ENCODE measurements around the gene SCUBE1. TPM values are rescaled to one million over a fixed set of nuclear protein-coding genes. Genes with fewer than 3 reads are reported as not detected.

Gene SCUBE1
- total and polyA plus RNA-seq, 10 of the 15 experiments (the other 5 are each of a cell fraction or from before 2014, with no cell fraction given) = not detected

DNA sequence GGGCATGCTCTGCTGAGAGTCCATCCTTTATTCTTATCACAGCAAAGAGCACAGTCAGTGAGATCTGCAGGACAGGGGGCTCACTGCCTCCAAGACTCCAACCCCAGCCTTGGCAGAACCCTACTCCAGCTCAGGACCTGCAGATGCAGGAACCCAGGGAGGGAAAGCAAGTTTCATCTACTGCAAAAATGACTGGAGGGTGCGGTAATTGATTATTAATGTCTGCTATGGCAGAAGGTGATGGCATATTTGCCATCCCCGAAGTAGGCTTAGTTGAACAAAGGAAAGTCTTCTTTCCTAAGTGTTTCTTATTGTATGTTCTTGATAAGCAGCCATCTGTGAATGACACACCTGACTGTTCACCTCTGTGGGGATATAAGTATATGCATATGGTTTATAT lies 9.2 kb downstream of the SCUBE1 start:
- DNase-seq (ENCODE audit: low read depth, low spot score) (no peak), FAIRE-seq (no peak), ATAC-seq (no peak)
- H3K4me1 ChIP-seq (ENCODE audit: control insufficient read depth, insufficient read depth, low read length) = no peaks in the 10 kb centered on the region
- RAD21 ChIA-PET (ENCODE audit: unreplicated experiment) = no interaction called here
- H4K20me1 ChIP-seq (ENCODE audit: control insufficient read depth, insufficient read depth) = no peaks in the 10 kb centered on the region
- in situ Hi-C loops (cut with MboI) = no loop called here
- BruUV-seq (replicated peaks) = no TSS peak
- POLR2A ChIA-PET = no interaction called here
- intact Hi-C loops (cut with micrococcal nuclease; ENCODE audit: unreplicated experiment) = no loop called here
- H3K36me3 ChIP-seq (ENCODE audit: control insufficient read depth in 2 of 2, insufficient read depth in 2 of 2, low read length in 1 of 2) = no peaks in the 10 kb centered on the region
- H3K4me3 ChIP-seq = no peak overlapping the region
- H3K4me2 ChIP-seq (ENCODE audit: control insufficient read depth, insufficient read depth) = no peak overlapping the region
- CTCF ChIA-PET = no interaction called here
- no peaks in the 10 kb centered on the region for H3K79me2 ChIP-seq (ENCODE audit: control insufficient read depth, insufficient read depth, low read length)
- no peaks in the 10 kb centered on the region for H3K9me3 ChIP-seq (replicated peaks; ENCODE audit: control insufficient read depth, insufficient read depth, low read length)
- no peak overlapping the region for H2AFZ ChIP-seq (ENCODE audit: control insufficient read depth, low read depth, low read length)
- SMC1A ChIA-PET (ENCODE audit: uncharacterized antibody, unreplicated experiment) = no interaction called here
- no peak overlapping the region for H3K27ac ChIP-seq (ENCODE audit: control insufficient read depth, insufficient read depth)
- H3K9ac ChIP-seq (ENCODE audit: control insufficient read depth, insufficient read depth, low read length) = no peak overlapping the region
- peaks cover 0 to 2% of the 10 kb centered on the region in 2 experiments; a peak in 2 of 4 replicates for H3K27me3 ChIP-seq (replicated peaks in 1 of 2; ENCODE audit: control insufficient read depth in 2 of 2, insufficient read depth in 2 of 2, low read length in 1 of 2)
- WGBS (ENCODE audit: insufficient coverage, insufficient replicate concordance, low lambda C conversion rate, missing lambda C conversion rate) = 43% methylated on average over 2 of the region's 2 CpGs
- no peak for TF ChIP-seq NFXL1 (IDR thresholded peaks at IDR 0.05; ENCODE audit: borderline replicate concordance)
- no peak for TF ChIP-seq SMARCA5 (IDR thresholded peaks at IDR 0.05)
- TF ChIP-seq, protein P1, sequence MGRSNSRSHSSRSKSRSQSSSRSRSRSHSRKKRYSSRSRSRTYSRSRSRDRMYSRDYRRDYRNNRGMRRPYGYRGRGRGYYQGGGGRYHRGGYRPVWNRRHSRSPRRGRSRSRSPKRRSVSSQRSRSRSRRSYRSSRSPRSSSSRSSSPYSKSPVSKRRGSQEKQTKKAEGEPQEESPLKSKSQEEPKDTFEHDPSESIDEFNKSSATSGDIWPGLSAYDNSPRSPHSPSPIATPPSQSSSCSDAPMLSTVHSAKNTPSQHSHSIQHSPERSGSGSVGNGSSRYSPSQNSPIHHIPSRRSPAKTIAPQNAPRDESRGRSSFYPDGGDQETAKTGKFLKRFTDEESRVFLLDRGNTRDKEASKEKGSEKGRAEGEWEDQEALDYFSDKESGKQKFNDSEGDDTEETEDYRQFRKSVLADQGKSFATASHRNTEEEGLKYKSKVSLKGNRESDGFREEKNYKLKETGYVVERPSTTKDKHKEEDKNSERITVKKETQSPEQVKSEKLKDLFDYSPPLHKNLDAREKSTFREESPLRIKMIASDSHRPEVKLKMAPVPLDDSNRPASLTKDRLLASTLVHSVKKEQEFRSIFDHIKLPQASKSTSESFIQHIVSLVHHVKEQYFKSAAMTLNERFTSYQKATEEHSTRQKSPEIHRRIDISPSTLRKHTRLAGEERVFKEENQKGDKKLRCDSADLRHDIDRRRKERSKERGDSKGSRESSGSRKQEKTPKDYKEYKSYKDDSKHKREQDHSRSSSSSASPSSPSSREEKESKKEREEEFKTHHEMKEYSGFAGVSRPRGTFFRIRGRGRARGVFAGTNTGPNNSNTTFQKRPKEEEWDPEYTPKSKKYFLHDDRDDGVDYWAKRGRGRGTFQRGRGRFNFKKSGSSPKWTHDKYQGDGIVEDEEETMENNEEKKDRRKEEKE (IDR thresholded peaks at IDR 0.05) = no peak
- no peak for TF ChIP-seq ZNF274 (IDR thresholded peaks at IDR 0.05; ENCODE audit: insufficient read depth, insufficient read length)
- TF ChIP-seq, protein P2, sequence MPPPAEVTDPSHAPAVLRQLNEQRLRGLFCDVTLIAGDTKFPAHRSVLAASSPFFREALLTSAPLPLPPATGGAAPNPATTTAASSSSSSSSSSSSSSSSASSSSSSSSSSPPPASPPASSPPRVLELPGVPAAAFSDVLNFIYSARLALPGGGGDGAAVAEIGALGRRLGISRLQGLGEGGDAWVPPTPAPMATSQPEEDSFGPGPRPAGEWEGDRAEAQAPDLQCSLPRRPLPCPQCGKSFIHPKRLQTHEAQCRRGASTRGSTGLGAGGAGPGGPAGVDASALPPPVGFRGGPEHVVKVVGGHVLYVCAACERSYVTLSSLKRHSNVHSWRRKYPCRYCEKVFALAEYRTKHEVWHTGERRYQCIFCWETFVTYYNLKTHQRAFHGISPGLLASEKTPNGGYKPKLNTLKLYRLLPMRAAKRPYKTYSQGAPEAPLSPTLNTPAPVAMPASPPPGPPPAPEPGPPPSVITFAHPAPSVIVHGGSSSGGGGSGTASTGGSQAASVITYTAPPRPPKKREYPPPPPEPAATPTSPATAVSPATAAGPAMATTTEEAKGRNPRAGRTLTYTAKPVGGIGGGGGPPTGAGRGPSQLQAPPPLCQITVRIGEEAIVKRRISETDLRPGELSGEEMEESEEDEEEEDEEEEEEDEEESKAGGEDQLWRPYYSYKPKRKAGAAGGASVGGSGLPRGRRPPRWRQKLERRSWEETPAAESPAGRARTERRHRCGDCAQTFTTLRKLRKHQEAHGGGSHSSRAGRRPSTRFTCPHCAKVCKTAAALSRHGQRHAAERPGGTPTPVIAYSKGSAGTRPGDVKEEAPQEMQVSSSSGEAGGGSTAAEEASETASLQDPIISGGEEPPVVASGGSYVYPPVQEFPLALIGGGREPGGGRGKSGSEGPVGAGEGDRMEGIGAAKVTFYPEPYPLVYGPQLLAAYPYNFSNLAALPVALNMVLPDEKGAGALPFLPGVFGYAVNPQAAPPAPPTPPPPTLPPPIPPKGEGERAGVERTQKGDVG (CRISPR knock-in tag; IDR thresholded peaks at IDR 0.05) = no peak
- TF ChIP-seq, protein P3, sequence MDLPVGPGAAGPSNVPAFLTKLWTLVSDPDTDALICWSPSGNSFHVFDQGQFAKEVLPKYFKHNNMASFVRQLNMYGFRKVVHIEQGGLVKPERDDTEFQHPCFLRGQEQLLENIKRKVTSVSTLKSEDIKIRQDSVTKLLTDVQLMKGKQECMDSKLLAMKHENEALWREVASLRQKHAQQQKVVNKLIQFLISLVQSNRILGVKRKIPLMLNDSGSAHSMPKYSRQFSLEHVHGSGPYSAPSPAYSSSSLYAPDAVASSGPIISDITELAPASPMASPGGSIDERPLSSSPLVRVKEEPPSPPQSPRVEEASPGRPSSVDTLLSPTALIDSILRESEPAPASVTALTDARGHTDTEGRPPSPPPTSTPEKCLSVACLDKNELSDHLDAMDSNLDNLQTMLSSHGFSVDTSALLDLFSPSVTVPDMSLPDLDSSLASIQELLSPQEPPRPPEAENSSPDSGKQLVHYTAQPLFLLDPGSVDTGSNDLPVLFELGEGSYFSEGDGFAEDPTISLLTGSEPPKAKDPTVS (IDR thresholded peaks at IDR 0.05; ENCODE audit: low read depth, low read length) = no peak
- TF ChIP-seq CEBPB (IDR thresholded peaks at IDR 0.05; ENCODE audit: borderline replicate concordance in 1 of 2, low read depth in 2 of 2, low read length in 2 of 2) = no peak
- no peak for TF ChIP-seq EP300 (IDR thresholded peaks at IDR 0.05; ENCODE audit: borderline replicate concordance in 1 of 2, control insufficient read depth in 1 of 2, low read depth in 2 of 2, low read length in 2 of 2)
- TF ChIP-seq RELA (IDR thresholded peaks at IDR 0.05; ENCODE audit: borderline replicate concordance, partially characterized antibody) = no peak
- TF ChIP-seq SIX5 (IDR thresholded peaks at IDR 0.05; ENCODE audit: low read depth, low read length, severe bottlenecking) = no peak
- TF ChIP-seq, protein P4, sequence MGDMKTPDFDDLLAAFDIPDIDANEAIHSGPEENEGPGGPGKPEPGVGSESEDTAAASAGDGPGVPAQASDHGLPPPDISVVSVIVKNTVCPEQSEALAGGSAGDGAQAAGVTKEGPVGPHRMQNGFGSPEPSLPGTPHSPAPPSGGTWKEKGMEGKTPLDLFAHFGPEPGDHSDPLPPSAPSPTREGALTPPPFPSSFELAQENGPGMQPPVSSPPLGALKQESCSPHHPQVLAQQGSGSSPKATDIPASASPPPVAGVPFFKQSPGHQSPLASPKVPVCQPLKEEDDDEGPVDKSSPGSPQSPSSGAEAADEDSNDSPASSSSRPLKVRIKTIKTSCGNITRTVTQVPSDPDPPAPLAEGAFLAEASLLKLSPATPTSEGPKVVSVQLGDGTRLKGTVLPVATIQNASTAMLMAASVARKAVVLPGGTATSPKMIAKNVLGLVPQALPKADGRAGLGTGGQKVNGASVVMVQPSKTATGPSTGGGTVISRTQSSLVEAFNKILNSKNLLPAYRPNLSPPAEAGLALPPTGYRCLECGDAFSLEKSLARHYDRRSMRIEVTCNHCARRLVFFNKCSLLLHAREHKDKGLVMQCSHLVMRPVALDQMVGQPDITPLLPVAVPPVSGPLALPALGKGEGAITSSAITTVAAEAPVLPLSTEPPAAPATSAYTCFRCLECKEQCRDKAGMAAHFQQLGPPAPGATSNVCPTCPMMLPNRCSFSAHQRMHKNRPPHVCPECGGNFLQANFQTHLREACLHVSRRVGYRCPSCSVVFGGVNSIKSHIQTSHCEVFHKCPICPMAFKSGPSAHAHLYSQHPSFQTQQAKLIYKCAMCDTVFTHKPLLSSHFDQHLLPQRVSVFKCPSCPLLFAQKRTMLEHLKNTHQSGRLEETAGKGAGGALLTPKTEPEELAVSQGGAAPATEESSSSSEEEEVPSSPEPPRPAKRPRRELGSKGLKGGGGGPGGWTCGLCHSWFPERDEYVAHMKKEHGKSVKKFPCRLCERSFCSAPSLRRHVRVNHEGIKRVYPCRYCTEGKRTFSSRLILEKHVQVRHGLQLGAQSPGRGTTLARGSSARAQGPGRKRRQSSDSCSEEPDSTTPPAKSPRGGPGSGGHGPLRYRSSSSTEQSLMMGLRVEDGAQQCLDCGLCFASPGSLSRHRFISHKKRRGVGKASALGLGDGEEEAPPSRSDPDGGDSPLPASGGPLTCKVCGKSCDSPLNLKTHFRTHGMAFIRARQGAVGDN (IDR thresholded peaks at IDR 0.05) = no peak

Data from GM12878 (cell line).